Uterus (tissue), 2 donors: ENCODE data around the gene CBFA2T3.

Experiments
- CTCF ChIP-seq, 4 experiments: fragments of 200-600 bp in 2 of 4; fragments of 450-650 bp in 2 of 4; sonication (generic) in 2 of 4; IDR thresholded peaks; one replicate each; pipeline ENCODE4 v1.5.1; 2016 to 2019; ENCODE audit warnings: antibody characterized with exemption in 4 of 4, mild to moderate bottlenecking in 2 of 4, moderate library complexity in 1 of 4
- POLR2A ChIP-seq, 2 donors: fragments of 450-650 bp; IDR thresholded peaks; one replicate each; pipeline ENCODE4 v1.6.1; 2016; ENCODE audit warnings: antibody characterized with exemption in 2 of 2, mild to moderate bottlenecking in 1 of 2, moderate library complexity in 1 of 2

DNA sequence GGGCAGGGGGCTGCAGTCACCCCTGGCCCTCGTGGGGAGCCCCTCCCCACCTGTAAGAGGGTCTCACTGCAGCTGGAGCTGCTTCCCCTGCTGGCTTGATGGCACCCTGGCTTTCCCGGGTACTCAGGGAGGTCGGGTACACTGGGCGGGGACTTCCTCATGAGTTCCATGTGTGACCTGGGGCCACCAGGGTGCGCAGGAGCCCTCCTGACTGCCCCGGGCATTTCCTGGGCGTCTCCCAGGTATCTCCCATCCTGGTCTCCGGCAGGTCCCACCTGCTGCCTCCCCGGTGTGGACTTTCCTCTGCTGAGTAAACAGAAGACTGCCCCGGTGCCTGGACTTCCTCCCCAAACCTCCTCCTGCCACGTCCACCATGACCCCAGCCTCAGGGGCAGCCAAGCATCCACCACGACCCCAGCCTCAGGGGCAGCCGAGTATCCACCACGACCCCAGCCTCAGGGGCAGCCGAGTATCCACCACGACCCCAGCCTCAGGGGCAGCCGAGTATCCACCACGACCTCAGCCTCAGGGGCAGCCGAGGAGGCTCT lies 40.9 kb downstream of the CBFA2T3 start:
- TF ChIP-seq CTCF (IDR thresholded peaks at IDR 0.05) (no peak), POLR2A (IDR thresholded peaks at IDR 0.05) (no peak)
